H54 (cell line): ENCODE data around the gene PTPN14.

Experiments used
- DNase-seq: peaks from one replicate; pipeline ENCODE4 v3.0.0; 2011; ENCODE audit warnings: low spot score, mixed read lengths; ENCODE audit not compliant: insufficient read length
- FAIRE-seq: peaks from 3 replicates; lab custom pipeline; 2011; peaks lifted over from hg19 to GRCh38; lab: Jason Lieb, UNC
- POLR2A ChIP-seq: IDR thresholded peaks from 2 replicates; pipeline ENCODE4 v1.6.1; 2011; ENCODE audit warnings: low read depth, mild to moderate bottlenecking, low read length

The PTPN14 gene

GRCh38 chr1:214446772-214447556 lies 104.4 kb downstream of the PTPN14 start:
- peak; percentile 94 for FAIRE-seq
- DNase-seq = peak; percentile 57
- no peak for TF ChIP-seq POLR2A

DNA sequence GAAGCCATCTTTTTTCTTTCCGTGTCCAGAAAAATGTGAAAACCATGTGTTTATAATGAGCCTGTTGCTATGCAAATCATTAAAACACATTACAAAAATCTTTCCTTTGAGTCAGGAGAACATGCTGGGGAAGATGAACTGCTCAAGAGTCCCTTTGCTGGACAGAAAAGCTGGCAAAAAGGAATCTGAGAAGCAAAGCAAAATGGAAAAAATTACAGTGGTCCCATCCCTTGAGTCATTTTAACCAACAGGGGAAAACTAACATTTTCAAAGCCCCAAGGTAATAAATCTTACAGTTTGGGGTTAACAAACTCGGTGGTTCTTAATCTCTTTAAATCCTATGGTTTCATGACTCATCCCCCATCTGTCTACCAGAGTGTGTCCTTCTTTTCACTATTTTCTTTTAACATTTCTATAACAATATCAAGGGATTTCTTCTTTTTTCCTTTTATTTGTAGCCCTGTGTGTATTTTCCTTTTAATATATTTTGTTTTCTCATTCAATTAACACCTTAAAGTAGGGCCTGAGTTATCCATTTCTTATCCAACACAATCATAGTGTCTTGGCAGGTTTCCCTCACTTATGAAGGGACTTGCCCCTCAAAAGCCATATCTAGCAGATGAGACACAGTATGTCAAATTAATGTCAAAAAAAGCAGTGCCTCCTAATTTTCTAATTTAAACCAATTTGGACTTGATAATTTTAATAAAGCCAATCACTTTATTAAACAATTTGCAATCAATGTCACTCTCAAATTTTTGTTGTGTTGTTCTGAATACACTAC lies 105.4 kb downstream of the PTPN14 start:
- peak; percentile 12 for DNase-seq
- no peak for TF ChIP-seq POLR2A
- peak; percentile 64 for FAIRE-seq

GRCh38 chr1:214445199-214445598 lies 106.2 kb downstream of the PTPN14 start:
- no peak for DNase-seq
- no peak for FAIRE-seq

GRCh38 chr1:214444182-214444939 lies 107.0 kb downstream of the PTPN14 start:
- no peak for FAIRE-seq
- no peak for TF ChIP-seq POLR2A
- no peak for DNase-seq

More at GRCh38 chr1:214445199-214445598, 106.2 kb downstream of the PTPN14 start:
- no peak for TF ChIP-seq POLR2A

DNA sequence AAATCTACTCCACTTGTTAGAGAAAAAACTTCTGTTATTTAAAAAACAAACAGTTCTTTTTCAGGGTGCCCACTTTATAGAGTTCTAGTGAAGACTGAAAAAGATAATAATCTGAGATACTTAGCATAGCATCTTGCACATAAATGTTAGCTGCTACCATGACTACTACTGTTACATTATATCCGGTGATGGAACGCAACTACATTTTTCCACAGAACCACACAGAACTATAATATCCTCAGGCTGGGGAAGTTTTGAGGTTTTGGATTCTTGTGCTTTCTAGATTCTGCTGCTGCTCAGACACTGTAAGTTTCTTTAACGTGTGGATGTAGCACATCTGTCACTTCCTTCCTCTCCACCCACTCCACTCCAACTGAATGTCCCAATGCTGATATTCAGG lies 110.3 kb downstream of the PTPN14 start:
- no peak for TF ChIP-seq POLR2A
- FAIRE-seq = no peak
- no peak for DNase-seq

DNA sequence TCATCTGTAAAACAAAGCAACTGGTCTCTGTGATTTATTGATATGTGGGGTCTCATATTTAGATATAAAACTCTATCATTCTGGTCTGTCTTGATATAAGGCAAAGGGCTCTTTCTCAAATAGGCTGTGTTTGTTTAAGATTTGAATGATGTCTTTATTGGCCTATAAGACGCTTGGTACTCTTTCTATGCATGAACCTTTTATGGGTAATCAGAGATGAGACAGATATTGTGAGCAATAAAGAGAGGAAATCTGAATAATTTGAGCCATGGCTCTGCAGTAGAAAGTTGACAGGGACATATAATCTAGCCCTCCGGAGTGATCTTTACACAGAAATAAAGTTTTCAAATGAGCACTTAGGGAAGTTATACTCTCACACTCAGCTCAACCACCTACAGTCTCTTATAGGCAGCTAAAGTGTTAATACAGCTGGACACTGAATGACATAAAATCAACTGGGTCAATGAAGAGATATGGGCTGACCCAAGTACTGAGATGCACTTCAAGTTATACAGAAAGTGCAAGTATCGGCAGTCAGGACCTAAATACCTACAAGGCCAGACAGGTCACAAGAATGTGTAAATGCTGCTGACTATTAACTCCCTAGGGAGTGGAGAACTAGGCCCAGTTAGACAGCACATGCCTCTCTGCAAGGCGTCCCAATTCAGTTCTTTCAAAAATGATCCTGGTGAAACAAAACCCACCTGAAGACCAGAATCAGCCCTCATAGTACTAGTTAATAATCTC lies 111.0 kb downstream of the PTPN14 start:
- DNase-seq (no peak), FAIRE-seq (no peak)
- no peak for TF ChIP-seq POLR2A

GRCh38 chr1:214439352-214440119 lies 111.9 kb downstream of the PTPN14 start:
- DNase-seq (no peak), FAIRE-seq (peak; percentile 20)
- no peak for TF ChIP-seq POLR2A

- DNase-seq = no peak
- no peak for FAIRE-seq
- no peak for TF ChIP-seq POLR2A
These were observed 112.9 kb downstream of the PTPN14 start for GRCh38 chr1:214438530-214438929.

- no peak for DNase-seq
- no peak for TF ChIP-seq POLR2A
- FAIRE-seq = no peak
These were observed 113.3 kb downstream of the PTPN14 start for GRCh38 chr1:214438075-214438474.

GRCh38 chr1:214435867-214436266 lies 115.5 kb downstream of the PTPN14 start:
- DNase-seq = no peak

GRCh38 chr1:214432245-214432644 lies 119.2 kb downstream of the PTPN14 start:
- DNase-seq (no peak), FAIRE-seq (no peak)
- no peak for TF ChIP-seq POLR2A

More at GRCh38 chr1:214435867-214436266, 115.5 kb downstream of the PTPN14 start:
- no peak for TF ChIP-seq POLR2A
- no peak for FAIRE-seq

DNA sequence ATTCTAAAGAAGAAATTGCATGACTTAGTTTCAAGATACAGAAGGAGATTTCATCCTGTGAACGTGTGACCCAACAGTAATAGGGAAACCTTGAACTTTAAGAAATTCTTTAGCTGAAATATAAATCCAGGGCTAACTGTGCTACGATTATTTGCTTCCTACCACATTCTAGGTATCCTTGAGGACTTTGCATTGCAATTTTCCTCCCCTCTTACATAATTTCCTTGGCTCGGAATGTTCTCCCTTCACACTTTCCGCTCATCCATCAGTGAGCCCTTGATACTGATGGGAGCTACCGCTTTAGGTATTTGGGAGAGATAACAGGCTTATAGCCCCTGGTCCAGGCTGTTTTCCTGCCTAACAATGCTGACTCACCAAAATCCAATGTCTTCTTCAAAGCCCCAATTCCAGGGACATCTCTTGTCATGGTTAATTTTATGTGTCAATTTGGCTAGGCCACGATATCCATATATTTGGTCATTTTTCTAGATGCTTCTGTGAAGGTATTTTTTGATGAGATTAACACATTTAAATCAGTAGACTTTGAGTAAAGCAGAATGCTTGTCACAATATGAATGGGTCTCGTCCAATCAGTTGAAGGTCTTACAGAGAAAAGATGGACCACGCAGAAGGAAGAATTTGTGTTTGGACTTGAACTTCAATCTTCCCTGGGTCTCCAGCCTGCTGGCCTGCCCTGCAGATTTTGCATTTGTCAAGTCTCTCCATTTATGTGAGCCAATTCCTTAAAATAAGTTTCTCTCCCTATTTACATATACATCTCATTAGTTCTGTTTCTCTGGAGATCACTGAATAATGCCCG lies 121.2 kb downstream of the PTPN14 start:
- no peak for TF ChIP-seq POLR2A
- no peak for FAIRE-seq
- DNase-seq = no peak
